Measurements from ENCODE around the gene ZSCAN29.
A peak's percentile ranks its signal among the peaks of the same experiment; 100 is the strongest.

The ZSCAN29 gene

GRCh38 chr15:43370975-43371974 is at the start of gene ZSCAN29, which contains the start of gene TUBGCP4:
Gene ZSCAN29 (minus strand): TSS chr15:43371043. CDS start chr15:43369913, 1,130 bp downstream.
Gene TUBGCP4 (plus strand): TSS chr15:43371101. CDS start chr15:43371355, 254 bp downstream.
- peak; percentile 57 for TF ChIP-seq ZFX (IDR thresholded peaks at IDR 0.05)
- peak; percentile 83 for TF ChIP-seq CTCF (conservative IDR thresholded peaks at IDR 0.05)
- H3K27ac ChIP-seq = peak within 1 kb of the TSS; percentile 87

- no peak overlapping the region for H3K27ac ChIP-seq
- no peak for TF ChIP-seq CTCF (conservative IDR thresholded peaks at IDR 0.05)
Measured at GRCh38 chr15:43420435-43420834, 49.6 kb upstream of the ZSCAN29 start.

- no peak overlapping the region for H3K27ac ChIP-seq
- TF ChIP-seq ZFX (IDR thresholded peaks at IDR 0.05) = no peak
- no peak for TF ChIP-seq CTCF (conservative IDR thresholded peaks at IDR 0.05)
Measured at GRCh38 chr15:43414196-43414595, 43.4 kb upstream of the ZSCAN29 start.

- TF ChIP-seq CTCF (conservative IDR thresholded peaks at IDR 0.05) = no peak
- TF ChIP-seq ZFX (IDR thresholded peaks at IDR 0.05) = no peak
- H3K27ac ChIP-seq = no peak overlapping the region; the same call in 1 of the 2 replicates
Measured at GRCh38 chr15:43412096-43412495, 41.3 kb upstream of the ZSCAN29 start.

- TF ChIP-seq ZFX (IDR thresholded peaks at IDR 0.05) = no peak
- TF ChIP-seq CTCF (conservative IDR thresholded peaks at IDR 0.05) = no peak
- H3K27ac ChIP-seq = no peak overlapping the region
Measured at GRCh38 chr15:43410572-43411214, 39.9 kb upstream of the ZSCAN29 start.

GRCh38 chr15:43408789-43409188 is 37.9 kb upstream of the ZSCAN29 start:
- TF ChIP-seq ZFX (IDR thresholded peaks at IDR 0.05) = no peak
- no peak for TF ChIP-seq CTCF (conservative IDR thresholded peaks at IDR 0.05)

GRCh38 chr15:43406808-43407207 is 36.0 kb upstream of the ZSCAN29 start:
- TF ChIP-seq ZFX (IDR thresholded peaks at IDR 0.05) (no peak), CTCF (conservative IDR thresholded peaks at IDR 0.05) (no peak)
- no peak overlapping the region for H3K27ac ChIP-seq

More at GRCh38 chr15:43408789-43409188, 37.9 kb upstream of the ZSCAN29 start:
- H3K27ac ChIP-seq = no peak overlapping the region
